Ishikawa (cell line): Measurements from ENCODE around the gene FBXO17.
A peak's percentile ranks its signal among the peaks of the same experiment; 100 is the strongest.

Source experiments
- CEBPB ChIP-seq: IDR thresholded peaks from 2 replicates; pipeline ENCODE4 v1.6.1; 2012
- CREB1 ChIP-seq: IDR thresholded peaks from 2 replicates; pipeline ENCODE4 v1.6.1; 2012; ENCODE audit warnings: low read depth
- EGR1 ChIP-seq: IDR thresholded peaks from 2 replicates; pipeline ENCODE4 v1.6.1; 2012
- EP300 ChIP-seq: IDR thresholded peaks from 2 replicates; pipeline ENCODE4 v1.6.1; 2012; ENCODE audit warnings: borderline replicate concordance
- FOXM1 ChIP-seq: IDR thresholded peaks from 2 replicates; pipeline ENCODE4 v1.6.1; 2012; ENCODE audit warnings: low read depth, borderline replicate concordance
- NFIC ChIP-seq: IDR thresholded peaks from 2 replicates; pipeline ENCODE4 v1.6.1; 2012
- RAD21 ChIP-seq: IDR thresholded peaks from 2 replicates; pipeline ENCODE4 v1.6.1; 2012; ENCODE audit warnings: low read depth
- TAF1 ChIP-seq: IDR thresholded peaks from 2 replicates; pipeline ENCODE4 v1.6.1; 2012; ENCODE audit warnings: low read depth, mild to moderate bottlenecking
- TCF12 ChIP-seq: IDR thresholded peaks from 2 replicates; pipeline ENCODE4 v1.6.1; 2012; ENCODE audit warnings: low read depth
- TEAD4 ChIP-seq: IDR thresholded peaks from 2 replicates; pipeline ENCODE4 v1.6.1; 2012
- YY1 ChIP-seq: IDR thresholded peaks from 2 replicates; pipeline ENCODE4 v1.6.1; 2012; ENCODE audit warnings: low read depth
- ZBTB7A ChIP-seq: IDR thresholded peaks from 2 replicates; pipeline ENCODE4 v1.6.1; 2012; ENCODE audit warnings: low read depth
- TF ChIP-seq, protein P1 (sequence below): IDR thresholded peaks from 2 replicates; pipeline ENCODE4 v1.6.1; 2012
- TF ChIP-seq, protein P2 (sequence below): IDR thresholded peaks from 2 replicates; pipeline ENCODE4 v1.6.1; 2012
- TF ChIP-seq, protein P3 (sequence below): IDR thresholded peaks from 2 replicates; pipeline ENCODE4 v1.6.1; 2012; ENCODE audit warnings: low read depth, mild to moderate bottlenecking

Gene FBXO17

DNA sequence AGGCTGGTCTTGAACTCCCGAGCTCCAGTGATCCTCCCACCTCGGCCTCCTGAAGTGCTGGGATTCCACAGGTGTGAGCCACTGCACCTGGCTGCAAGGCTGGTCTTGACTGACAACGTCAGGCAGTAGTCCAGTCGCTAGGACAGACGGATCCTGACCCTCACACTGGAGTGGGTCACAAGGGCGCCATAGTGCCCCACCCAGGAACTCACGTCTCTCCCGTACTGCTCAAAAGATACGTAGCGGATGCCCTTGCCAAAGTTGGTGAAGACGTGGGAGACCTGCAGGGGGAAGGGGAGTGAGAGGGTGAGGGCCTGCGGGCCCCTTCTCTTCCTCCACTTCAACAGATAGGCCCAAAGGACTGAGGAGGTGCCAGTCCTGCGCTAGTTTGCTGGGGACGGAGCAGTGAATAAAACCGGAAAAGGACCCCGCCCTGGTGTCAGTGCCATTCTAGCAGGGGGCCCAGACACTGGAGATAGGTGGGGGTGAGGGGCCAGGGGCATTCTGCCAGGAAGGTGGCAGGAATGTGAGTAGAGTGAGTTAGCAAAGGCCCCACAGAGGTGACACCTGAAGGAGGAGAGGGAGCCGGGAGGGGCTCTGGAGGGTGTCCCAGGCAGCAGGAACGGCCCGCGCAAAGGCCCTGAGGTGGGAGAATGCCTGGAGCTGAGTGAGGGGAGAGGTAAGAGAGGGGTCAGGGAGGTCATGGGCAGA lies 32.9 kb downstream of the FBXO17 start:
- TF ChIP-seq EP300 (no peak), TAF1 (no peak), TEAD4 (no peak), YY1 (no peak), RAD21 (no peak), CEBPB (no peak), ZBTB7A (no peak), CREB1 (no peak)
- TF ChIP-seq, protein P1, sequence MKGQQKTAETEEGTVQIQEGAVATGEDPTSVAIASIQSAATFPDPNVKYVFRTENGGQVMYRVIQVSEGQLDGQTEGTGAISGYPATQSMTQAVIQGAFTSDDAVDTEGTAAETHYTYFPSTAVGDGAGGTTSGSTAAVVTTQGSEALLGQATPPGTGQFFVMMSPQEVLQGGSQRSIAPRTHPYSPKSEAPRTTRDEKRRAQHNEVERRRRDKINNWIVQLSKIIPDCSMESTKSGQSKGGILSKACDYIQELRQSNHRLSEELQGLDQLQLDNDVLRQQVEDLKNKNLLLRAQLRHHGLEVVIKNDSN = no peak

DNA sequence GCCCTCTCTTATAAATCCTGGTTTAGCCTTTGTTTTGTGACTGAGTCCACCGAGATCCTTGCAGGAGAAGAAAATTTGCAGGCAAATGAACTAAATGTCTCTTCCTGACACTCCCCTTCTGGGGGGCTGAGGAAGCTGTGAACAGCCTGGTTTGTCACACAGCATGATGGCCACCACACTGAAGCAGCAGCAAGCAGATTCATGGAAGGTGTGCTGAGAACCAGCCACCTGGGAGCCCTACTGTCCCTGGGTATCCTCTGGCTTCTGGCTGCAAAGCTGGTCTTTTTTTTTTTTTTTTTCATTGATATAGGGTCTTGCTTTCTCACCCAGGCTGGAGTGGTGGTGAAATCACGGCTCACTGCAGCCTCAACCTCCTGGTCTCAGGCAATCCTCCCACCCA lies 33.6 kb downstream of the FBXO17 start:
- TF ChIP-seq YY1 (no peak), NFIC (no peak), TEAD4 (no peak), RAD21 (no peak), TAF1 (no peak)
- TF ChIP-seq, protein P1 = no peak

DNA sequence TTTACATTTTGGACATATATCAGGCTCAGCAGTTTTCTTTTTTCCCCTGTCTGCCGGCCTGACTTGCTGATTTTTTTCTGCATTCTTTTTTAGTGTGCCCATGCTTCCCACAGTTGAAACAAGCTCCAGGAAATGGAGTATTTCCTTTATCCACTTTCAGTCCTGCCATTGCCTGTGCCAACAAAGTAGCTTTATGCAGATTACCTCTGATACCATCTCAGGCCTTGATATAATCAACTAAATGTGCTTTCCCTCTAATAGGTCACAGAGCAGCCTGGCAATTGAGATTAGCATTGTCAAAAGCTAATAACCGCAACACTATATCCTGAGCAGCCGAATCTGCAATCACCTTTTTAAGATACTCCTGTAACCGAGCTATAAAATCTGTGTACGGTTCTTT lies 35.6 kb downstream of the FBXO17 start:
- TF ChIP-seq FOXM1 = no peak

DNA sequence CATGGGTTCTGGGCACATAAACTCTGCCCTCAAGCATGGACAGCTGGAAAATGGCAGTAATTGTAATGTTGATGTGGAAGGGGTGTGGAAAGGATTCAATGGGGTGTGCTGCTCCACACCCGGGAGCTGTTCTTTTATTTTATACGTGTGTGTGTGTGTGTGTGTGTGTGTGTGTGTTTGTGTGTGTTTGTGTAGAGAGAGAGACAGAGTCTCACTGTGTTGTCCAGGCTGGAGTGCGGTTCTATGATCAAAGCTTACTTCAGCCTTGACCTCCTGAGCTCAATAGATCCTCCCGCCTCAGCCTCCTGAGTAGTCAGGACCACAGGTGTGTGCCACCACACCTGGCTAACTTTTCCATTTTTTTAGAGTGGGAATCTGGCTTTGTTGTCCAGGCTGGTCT lies 42.0 kb downstream of the FBXO17 start:
- TF ChIP-seq TAF1 (no peak), EGR1 (no peak), CREB1 (no peak), TEAD4 (no peak)
- TF ChIP-seq, protein P2, sequence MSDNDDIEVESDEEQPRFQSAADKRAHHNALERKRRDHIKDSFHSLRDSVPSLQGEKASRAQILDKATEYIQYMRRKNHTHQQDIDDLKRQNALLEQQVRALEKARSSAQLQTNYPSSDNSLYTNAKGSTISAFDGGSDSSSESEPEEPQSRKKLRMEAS = no peak

DNA sequence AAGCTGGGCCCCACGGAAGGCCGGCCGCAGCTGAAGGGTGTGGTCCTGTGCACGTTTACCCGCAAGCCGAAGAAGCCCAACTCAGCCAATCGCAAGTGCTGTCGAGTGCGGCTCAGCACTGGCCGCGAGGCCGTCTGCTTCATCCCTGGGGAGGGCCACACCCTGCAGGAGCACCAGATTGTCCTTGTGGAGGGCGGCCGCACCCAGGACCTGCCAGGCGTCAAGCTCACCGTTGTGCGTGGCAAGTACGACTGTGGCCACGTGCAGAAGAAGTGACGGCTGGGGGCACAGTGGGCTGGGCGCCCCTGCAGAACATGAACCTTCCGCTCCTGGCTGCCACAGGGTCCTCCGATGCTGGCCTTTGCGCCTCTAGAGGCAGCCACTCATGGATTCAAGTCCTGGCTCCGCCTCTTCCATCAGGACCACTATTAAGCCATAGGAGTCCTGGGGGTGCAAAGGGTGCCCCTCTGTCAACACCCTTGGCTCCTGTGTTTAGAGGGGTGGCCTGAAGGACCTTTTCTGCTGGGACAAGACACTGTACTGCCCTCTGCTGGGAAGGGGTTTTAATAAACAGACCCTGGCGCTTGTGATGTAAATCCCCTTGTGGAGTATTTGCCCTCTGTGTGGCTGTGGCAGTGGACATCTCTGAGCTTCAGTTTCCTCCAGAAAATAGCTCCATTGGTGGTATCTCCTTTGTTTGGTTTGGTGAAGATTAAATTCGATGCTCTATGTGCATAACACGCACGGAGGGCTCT lies 42.9 kb downstream of the FBXO17 start:
- no peak for TF ChIP-seq TCF12
- TF ChIP-seq EGR1 = no peak
- no peak for TF ChIP-seq EP300
- TF ChIP-seq CEBPB = no peak
- no peak for TF ChIP-seq ZBTB7A
- no peak for TF ChIP-seq YY1
- TF ChIP-seq, protein P1 = no peak

DNA sequence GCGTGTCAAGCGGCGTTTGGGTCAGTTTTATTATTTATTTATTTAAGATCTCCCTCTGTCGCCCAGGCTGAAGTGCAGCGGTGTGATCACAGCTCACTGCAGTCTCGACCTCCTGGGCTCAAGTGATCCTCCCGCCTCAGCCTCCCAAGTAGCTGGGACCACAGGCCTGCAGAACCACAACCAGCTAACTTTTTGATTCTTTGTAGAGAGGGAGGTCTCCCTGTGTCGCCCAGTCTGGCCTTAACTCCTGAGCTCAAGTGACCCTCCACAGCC lies 44.1 kb downstream of the FBXO17 start:
- TF ChIP-seq NFIC = no peak
- no peak for TF ChIP-seq CREB1
- TF ChIP-seq ZBTB7A = no peak
- no peak for TF ChIP-seq EGR1
- TF ChIP-seq, protein P3, sequence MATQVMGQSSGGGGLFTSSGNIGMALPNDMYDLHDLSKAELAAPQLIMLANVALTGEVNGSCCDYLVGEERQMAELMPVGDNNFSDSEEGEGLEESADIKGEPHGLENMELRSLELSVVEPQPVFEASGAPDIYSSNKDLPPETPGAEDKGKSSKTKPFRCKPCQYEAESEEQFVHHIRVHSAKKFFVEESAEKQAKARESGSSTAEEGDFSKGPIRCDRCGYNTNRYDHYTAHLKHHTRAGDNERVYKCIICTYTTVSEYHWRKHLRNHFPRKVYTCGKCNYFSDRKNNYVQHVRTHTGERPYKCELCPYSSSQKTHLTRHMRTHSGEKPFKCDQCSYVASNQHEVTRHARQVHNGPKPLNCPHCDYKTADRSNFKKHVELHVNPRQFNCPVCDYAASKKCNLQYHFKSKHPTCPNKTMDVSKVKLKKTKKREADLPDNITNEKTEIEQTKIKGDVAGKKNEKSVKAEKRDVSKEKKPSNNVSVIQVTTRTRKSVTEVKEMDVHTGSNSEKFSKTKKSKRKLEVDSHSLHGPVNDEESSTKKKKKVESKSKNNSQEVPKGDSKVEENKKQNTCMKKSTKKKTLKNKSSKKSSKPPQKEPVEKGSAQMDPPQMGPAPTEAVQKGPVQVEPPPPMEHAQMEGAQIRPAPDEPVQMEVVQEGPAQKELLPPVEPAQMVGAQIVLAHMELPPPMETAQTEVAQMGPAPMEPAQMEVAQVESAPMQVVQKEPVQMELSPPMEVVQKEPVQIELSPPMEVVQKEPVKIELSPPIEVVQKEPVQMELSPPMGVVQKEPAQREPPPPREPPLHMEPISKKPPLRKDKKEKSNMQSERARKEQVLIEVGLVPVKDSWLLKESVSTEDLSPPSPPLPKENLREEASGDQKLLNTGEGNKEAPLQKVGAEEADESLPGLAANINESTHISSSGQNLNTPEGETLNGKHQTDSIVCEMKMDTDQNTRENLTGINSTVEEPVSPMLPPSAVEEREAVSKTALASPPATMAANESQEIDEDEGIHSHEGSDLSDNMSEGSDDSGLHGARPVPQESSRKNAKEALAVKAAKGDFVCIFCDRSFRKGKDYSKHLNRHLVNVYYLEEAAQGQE = no peak
- TF ChIP-seq RAD21 = no peak
- no peak for TF ChIP-seq FOXM1
- TF ChIP-seq TCF12 = no peak
- TF ChIP-seq YY1 = no peak
- TF ChIP-seq CEBPB = no peak
- TF ChIP-seq, protein P2 = no peak
- no peak for TF ChIP-seq EP300
- TF ChIP-seq TAF1 = no peak
- TF ChIP-seq, protein P1 = no peak
- no peak for TF ChIP-seq TEAD4

DNA sequence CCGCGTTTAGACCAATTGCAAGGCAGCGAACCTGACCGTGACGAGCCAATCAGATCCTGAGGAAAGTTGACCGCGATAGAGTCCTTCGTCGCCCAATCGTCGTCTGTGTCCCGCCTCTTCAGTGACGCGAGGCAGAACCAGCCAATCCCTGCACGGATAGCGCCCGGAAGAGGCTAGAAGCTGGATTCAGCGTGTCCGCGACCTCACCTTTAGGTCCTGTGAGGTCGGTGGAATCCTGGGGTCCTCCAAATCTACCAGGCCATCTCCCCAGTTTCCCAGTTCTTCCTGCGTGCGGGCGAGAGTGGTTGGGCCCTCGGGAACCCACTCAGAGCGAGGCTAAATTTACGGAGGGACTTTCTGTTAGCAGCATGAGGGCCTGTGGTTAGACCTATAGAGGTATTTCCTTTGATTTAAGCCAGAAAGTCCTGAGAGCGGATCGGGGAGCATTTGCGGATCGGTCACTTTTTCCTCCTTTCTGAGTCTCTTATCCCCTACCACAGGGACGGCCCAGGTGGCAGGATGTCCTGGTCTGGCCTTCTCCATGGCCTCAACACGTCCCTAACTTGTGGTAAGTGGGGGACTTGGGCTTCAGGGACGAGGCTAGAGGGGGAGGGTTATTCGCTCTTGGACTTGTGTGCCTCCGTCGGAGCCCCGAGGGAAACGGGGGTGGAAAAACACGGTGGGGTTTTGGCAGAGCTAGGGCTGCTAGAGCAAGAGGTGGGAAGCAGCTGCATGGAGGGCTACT lies 44.6 kb downstream of the FBXO17 start, which contains the start of gene MRPS12:
MRPS12 (plus strand) TSS at position 169 of the 745 bp plus-strand sequence; CDS start at position 520, 351 bp downstream.
- TF ChIP-seq, protein P3 = no peak
- TF ChIP-seq NFIC = no peak
- TF ChIP-seq, protein P1 = peak; percentile 54; the same call in 1 of the 2 replicates
- TF ChIP-seq EP300 = no peak
- no peak for TF ChIP-seq FOXM1
- no peak; the same call in none of the 2 replicates for TF ChIP-seq TAF1
- TF ChIP-seq, protein P2 = peak; percentile 76
- TF ChIP-seq CEBPB = no peak
- peak; percentile 82 for TF ChIP-seq CREB1
- TF ChIP-seq ZBTB7A = no peak
- TF ChIP-seq TCF12 = 0 out of 2 replicates have a peak, but pooled peaks have one; percentile 13
- TF ChIP-seq TEAD4 = no peak
